ENCODE measurements around the gene EIF5AL1.

GRCh38 chr10:79498291-79498829 lies 14.0 kb upstream of the EIF5AL1 start:
- TF ChIP-seq POLR2AphosphoS5 (IDR thresholded peaks at IDR 0.05; ENCODE audit: low read depth, low read length) = no peak
- no peak for TF ChIP-seq POLR2A (IDR thresholded peaks at IDR 0.05; ENCODE audit: low read depth, low read length)
